ENCODE measurements around the gene PAFAH2.

PAFAH2 gene

DNA sequence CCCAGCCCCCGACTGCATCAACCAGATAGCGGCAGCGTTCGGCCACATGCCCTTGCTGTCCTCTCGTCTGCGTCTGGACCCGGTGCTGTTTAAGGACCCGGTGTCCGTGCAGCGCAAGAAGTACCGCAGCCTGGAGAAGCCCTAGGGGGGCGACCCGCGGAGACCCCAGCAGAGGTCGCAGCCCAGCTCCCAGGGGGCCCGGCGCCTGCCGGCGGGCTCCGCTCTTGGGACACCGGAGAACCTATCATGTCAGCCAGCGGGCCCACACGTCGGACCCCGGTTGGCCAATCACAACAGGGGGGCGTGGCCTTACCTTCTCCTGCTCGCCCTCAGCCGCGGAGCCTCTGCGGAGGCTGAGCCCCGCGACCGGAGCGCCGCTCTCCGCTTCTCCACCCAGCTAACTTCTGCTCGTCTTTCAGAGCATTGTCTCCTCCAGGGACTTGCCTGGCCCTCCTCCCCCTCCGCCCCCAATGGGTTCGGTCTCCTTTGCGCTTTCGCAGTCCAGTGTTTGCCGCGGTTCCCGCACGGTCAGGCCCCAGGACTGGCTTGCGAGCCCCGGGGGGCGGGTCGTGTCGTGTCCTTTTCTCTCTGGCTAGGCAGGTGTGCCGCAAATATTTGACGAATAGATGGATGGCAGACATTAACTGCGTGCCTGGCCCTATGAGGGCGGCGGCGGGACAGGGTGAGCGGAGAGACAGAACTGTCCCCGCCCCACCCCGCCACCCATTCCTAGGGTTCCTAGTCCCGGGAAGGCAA is 37.5 kb upstream of the PAFAH2 start (continued):
- TF ChIP-seq ZNF214 (tag by site-specific recombination; IDR thresholded peaks at IDR 0.05; ENCODE audit: borderline replicate concordance) (no peak), ZEB2 (tag by site-specific recombination; IDR thresholded peaks at IDR 0.05) (peak; percentile 55; the same call in 1 of the 2 replicates), ZFP69B (tag by site-specific recombination; IDR thresholded peaks at IDR 0.05) (peak; percentile 45; the same call in 1 of the 2 replicates), ZNF558 (tag by site-specific recombination; IDR thresholded peaks at IDR 0.05) (no peak), ZNF350 (tag by site-specific recombination; IDR thresholded peaks at IDR 0.05) (no peak), GLI2 (tag by site-specific recombination; IDR thresholded peaks at IDR 0.05; ENCODE audit: borderline replicate concordance, low read depth) (no peak), ZNF404 (tag by site-specific recombination; IDR thresholded peaks at IDR 0.05) (no peak), ZNF548 (tag by site-specific recombination; IDR thresholded peaks at IDR 0.05) (no peak), ZNF530 (tag by site-specific recombination; IDR thresholded peaks at IDR 0.05; ENCODE audit: low read depth) (no peak), ZNF837 (tag by site-specific recombination; IDR thresholded peaks at IDR 0.05) (no peak), SCRT1 (tag by site-specific recombination; IDR thresholded peaks at IDR 0.05; ENCODE audit: borderline replicate concordance) (no peak), ZBTB21 (tag by site-specific recombination; IDR thresholded peaks at IDR 0.05) (0 out of 2 replicates have a peak, but pooled peaks have one; percentile 17), ZNF416 (tag by site-specific recombination; IDR thresholded peaks at IDR 0.05) (no peak), ZIC2 (tag by site-specific recombination; IDR thresholded peaks at IDR 0.05) (peak; percentile 88), YY1 (tag by site-specific recombination; IDR thresholded peaks at IDR 0.05) (no peak), GFI1B (tag by site-specific recombination; IDR thresholded peaks at IDR 0.05) (no peak), ZNF366 (tag by site-specific recombination; conservative IDR thresholded peaks at IDR 0.05) (peak; percentile 77), SP3 (tag by site-specific recombination; IDR thresholded peaks at IDR 0.05) (no peak; the same call in none of the 2 replicates), ZNF174 (tag by site-specific recombination; IDR thresholded peaks at IDR 0.05) (no peak), ZNF664 (tag by site-specific recombination; IDR thresholded peaks at IDR 0.05) (no peak), ZNF391 (tag by site-specific recombination; IDR thresholded peaks at IDR 0.05; ENCODE audit: borderline replicate concordance, low read depth) (no peak), TCF7L2 (IDR thresholded peaks at IDR 0.05; ENCODE audit: borderline replicate concordance, low read depth, low read length) (no peak), SP7 (tag by site-specific recombination; IDR thresholded peaks at IDR 0.05) (0 out of 2 replicates have a peak, but pooled peaks have one; percentile 5), ZNF112 (tag by site-specific recombination; IDR thresholded peaks at IDR 0.05) (no peak), ZNF157 (tag by site-specific recombination; IDR thresholded peaks at IDR 0.05) (no peak), ZBTB7A (tag by site-specific recombination; IDR thresholded peaks at IDR 0.05; ENCODE audit: low read depth) (peak; percentile 39; the same call in 1 of the 2 replicates)
- TF ChIP-seq, protein P1, sequence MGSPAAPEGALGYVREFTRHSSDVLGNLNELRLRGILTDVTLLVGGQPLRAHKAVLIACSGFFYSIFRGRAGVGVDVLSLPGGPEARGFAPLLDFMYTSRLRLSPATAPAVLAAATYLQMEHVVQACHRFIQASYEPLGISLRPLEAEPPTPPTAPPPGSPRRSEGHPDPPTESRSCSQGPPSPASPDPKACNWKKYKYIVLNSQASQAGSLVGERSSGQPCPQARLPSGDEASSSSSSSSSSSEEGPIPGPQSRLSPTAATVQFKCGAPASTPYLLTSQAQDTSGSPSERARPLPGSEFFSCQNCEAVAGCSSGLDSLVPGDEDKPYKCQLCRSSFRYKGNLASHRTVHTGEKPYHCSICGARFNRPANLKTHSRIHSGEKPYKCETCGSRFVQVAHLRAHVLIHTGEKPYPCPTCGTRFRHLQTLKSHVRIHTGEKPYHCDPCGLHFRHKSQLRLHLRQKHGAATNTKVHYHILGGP (tag by site-specific recombination; IDR thresholded peaks at IDR 0.05) = no peak
- TF ChIP-seq, protein P2, sequence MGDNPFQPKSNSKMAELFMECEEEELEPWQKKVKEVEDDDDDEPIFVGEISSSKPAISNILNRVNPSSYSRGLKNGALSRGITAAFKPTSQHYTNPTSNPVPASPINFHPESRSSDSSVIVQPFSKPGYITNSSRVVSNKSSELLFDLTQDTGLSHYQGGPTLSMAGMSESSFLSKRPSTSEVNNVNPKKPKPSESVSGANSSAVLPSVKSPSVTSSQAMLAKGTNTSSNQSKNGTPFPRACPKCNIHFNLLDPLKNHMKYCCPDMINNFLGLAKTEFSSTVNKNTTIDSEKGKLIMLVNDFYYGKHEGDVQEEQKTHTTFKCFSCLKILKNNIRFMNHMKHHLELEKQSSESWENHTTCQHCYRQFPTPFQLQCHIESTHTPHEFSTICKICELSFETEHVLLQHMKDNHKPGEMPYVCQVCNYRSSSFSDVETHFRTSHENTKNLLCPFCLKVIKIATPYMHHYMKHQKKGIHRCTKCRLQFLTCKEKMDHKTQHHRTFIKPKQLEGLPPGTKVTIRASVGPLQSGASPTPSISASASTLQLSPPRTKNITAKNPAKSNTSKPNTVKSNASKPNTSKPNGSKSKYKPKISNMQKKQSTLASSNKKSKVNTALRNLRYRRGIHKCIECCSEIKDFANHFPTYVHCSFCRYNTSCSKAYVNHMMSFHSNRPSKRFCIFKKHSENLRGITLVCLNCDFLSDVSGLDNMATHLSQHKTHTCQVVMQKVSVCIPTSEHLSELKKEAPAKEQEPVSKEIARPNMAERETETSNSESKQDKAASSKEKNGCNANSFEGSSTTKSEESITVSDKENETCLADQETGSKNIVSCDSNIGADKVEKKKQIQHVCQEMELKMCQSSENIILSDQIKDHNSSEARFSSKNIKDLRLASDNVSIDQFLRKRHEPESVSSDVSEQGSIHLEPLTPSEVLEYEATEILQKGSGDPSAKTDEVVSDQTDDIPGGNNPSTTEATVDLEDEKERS (tag by site-specific recombination; IDR thresholded peaks at IDR 0.05) = no peak
- TF ChIP-seq, protein P3, sequence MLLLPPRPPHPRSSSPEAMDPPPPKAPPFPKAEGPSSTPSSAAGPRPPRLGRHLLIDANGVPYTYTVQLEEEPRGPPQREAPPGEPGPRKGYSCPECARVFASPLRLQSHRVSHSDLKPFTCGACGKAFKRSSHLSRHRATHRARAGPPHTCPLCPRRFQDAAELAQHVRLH (tag by site-specific recombination; IDR thresholded peaks at IDR 0.05) = no peak
- TF ChIP-seq, protein P4, sequence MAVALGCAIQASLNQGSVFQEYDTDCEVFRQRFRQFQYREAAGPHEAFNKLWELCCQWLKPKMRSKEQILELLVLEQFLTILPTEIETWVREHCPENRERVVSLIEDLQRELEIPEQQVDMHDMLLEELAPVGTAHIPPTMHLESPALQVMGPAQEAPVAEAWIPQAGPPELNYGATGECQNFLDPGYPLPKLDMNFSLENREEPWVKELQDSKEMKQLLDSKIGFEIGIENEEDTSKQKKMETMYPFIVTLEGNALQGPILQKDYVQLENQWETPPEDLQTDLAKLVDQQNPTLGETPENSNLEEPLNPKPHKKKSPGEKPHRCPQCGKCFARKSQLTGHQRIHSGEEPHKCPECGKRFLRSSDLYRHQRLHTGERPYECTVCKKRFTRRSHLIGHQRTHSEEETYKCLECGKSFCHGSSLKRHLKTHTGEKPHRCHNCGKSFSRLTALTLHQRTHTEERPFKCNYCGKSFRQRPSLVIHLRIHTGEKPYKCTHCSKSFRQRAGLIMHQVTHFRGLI (tag by site-specific recombination; IDR thresholded peaks at IDR 0.05) = no peak
- TF ChIP-seq, protein P5, sequence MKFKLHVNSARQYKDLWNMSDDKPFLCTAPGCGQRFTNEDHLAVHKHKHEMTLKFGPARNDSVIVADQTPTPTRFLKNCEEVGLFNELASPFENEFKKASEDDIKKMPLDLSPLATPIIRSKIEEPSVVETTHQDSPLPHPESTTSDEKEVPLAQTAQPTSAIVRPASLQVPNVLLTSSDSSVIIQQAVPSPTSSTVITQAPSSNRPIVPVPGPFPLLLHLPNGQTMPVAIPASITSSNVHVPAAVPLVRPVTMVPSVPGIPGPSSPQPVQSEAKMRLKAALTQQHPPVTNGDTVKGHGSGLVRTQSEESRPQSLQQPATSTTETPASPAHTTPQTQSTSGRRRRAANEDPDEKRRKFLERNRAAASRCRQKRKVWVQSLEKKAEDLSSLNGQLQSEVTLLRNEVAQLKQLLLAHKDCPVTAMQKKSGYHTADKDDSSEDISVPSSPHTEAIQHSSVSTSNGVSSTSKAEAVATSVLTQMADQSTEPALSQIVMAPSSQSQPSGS (tag by site-specific recombination; IDR thresholded peaks at IDR 0.05; ENCODE audit: low read depth) = no peak
- TF ChIP-seq, protein P6, sequence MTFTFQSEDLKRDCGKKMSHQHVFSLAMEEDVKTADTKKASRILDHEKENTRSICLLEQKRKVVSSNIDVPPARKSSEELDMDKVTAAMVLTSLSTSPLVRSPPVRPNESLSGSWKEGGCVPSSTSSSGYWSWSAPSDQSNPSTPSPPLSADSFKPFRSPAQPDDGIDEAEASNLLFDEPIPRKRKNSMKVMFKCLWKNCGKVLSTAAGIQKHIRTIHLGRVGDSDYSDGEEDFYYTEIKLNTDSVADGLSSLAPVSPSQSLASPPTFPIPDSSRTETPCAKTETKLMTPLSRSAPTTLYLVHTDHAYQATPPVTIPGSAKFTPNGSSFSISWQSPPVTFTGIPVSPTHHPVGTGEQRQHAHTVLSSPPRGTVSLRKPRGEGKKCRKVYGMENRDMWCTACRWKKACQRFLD (tag by site-specific recombination; IDR thresholded peaks at IDR 0.05) = no peak
